HG03520 (cell line): ENCODE data around the gene SLC7A4.
"Not testable (repeated sequence)": the region's sequence is repeated elsewhere in the genome, so short reads cannot be mapped to it uniquely, and the experiment has no call there.

Source experiments
- ATAC-seq: cut with Tn5 transposase; IDR thresholded peaks from one replicate; pipeline ENCODE4 v1.9.1; 2021; ENCODE audit warnings: mild to moderate bottlenecking, moderate library complexity; ENCODE audit not compliant: unreplicated experiment

SLC7A4 gene

DNA sequence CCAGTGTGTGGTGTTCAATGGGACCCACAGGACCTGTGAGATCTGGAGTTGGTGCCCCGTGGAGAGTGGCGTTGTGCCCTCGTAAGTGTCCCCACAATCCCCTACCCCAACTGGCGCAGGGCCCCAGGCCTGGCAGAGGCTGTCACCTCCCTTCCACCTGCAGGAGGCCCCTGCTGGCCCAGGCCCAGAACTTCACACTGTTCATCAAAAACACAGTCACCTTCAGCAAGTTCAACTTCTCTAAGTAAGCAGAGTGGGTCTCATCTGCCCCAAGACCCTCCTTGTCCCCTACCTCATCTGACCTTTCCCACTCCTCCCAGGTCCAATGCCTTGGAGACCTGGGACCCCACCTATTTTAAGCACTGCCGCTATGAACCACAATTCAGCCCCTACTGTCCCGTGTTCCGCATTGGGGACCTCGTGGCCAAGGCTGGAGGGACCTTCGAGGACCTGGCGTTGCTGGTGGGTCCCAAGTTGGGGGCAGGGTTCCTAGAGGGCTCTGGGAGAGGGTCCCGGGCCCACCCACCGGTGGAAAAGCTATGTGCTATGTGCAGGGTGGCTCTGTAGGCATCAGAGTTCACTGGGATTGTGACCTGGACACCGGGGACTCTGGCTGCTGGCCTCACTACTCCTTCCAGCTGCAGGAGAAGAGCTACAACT, 9.3 kb downstream of the SLC7A4 start:
- ATAC-seq, result no peak

GRCh38 chr22:21022507-21022906, 9.9 kb downstream of the SLC7A4 start:
- ATAC-seq, result no peak

DNA sequence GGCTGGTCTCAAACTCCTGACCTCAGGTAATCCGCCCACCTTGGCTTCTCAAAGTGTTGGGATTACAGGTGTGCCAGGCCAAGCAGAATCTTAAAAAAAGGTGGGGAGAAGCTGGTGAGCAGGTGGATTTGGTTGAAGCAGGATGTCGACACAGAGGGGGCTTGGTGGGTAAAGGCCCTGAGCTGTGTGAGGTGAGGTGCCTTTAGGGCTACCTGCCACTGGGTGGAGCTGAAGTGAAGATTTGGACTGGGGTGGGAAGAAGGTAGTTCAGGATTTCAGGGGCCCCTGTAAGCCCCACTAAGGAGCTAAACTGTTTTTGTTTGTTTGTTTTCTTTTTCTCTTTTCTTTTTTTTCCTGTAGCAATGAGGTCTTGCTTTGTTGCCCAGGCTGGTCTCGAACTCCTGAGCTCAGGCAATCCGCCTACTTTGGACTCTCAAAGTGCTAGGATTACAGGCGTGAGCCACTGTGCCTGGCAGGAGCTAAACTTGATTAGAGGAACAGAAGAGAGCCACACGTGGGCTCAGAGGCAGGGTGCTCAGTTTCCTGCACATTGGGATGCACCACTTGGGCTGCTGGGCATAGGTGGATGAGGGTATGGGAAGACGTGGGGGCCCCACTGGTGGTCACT, 11.4 kb downstream of the SLC7A4 start:
- no peak for ATAC-seq

DNA sequence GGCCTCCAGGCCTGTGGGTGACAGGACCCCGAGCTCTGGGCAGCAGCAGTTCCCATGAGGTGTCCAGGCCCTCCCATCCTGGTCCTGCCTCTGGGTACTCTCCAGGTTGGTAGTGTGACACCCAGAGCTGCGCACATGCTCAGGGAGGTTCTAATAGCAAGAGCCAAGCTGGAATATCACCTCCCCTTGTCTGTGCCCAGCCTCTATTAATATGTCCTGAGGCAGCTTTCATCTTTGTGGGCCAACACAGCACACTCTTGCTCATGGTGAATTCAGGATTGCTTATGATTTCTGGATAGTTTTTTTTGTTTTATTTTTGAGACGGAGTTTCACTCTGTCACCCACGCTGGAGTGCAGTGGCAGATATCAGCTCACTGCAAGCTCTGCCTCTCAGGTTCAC, 14.0 kb downstream of the SLC7A4 start:
- no peak for ATAC-seq

DNA sequence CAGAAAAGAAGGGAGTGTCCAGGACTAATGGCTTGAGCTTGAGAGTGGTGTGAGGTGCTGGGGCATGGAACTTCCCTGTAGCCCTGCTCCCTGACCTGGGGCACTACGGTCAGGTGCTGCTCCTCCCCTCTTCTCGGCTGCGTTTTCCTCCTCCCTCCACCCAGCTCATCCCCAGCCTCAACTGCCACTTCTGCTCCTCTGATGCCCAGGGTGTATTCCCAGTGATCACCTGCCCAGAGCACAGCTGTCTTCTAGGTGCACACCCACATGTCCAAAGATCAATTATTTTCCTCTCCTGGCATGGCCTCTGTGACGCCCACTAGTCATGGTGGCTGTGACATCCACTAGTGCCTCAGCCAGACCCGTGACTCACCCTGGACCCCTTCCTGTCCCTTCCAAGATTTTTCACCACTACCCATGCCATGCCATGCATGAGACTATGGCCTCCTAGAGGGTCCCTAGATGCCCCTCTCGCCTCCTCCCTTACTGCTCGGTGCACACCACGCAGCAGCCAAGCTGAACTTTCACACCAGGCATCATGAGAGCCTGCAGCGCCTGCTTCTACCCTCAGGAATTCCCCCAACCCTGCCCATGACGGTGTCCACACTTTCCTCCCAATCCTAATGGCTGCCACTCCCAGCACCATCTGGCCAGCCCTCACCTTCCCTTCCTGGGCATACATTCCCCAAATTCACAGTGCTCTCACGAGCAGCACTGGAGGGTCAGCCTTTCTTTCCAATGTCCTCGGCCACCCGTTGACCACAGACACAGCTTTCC, 15.5 kb downstream of the SLC7A4 start:
- ATAC-seq, result no peak

DNA sequence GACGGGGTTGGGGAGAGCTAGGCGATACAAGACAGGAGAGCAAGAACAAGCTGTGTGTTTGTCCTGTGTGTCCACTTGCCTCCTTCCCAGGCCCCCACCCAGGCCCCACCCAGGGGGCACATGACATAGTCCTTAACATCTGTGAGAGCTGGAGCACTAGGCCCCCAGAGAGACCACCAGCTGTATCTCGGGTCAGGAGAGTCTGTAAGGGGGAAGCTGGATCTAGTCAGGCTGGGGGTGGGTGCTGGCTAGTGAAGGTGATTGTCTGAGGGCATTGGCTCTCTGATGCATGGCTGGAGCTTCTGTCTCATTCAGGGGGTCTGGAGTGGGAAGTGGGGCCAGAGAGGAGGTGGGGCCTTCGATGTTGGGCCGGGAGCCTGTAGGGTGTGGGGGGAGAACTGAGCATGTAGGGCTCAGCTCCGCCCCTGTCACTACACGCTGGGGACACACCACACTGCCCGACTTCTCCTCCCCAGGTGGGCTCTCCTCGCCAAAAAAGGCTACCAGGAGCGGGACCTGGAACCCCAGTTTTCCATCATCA, 16.8 kb downstream of the SLC7A4 start:
- ATAC-seq, result no peak

DNA sequence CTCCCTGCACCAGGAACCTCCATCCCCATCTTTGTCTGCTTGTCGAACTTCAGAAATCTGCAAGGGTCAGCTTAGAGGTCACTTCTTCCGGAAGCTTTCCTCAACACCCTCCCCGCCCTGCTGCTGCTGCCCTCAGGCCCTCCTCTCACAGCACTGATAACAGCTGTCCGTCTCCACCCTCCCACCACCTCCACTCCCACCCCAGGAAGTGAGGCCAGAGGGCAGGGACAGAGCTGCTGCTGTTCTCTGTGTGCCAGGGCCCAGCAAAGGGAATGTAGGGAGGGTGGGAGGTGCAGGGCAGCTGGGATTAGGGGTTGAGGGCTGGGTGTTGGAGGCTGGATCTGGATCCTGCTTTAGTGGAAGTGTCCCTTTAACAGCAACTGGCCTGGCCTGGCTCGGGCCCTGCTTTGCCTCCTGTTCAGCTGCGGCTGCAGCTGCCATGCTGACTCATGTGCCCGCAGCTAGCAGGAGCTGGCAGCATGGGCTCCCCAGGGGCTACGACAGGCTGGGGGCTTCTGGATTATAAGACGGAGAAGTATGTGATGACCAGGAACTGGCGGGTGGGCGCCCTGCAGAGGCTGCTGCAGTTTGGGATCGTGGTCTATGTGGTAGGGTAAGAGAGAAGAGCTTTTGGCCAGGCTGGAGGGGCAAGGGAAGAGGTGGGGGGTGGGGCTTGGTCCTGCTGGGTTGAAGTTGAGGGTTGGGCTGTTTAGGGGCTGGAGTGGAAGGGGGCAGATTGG, 17.5 kb downstream of the SLC7A4 start, which contains the start of gene P2RX6:
Gene P2RX6, plus strand, starts transcription at position 440 of the 740 bp plus-strand sequence. Its CDS starts 10 bp downstream, at position 450.
- ATAC-seq, result no peak

DNA sequence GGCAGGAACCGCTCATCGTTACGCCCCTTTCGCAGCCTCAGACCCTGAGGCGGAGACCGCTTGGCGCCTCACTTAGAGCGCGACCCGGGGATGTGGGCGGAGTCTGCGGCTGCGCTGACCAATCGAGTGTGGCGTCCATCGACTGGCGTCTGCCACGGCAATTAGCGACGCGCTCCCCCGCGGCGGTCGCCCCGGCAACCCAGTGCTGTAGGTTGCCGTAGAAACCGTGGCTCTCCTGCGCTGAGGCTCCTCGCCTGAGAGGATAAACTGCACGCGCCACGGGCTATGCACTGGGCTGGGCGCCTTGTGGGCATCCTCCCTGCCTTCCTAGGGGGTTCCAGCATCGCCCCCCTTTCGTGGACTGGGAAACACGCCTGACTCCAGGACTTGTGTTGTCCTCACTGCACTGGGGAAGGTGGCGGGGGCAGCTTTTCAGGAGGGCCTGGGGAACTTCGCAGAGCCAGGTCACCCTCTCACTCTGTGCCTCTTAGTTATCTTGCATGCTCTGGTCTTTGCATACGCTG, 18.1 kb downstream of the SLC7A4 start:
- ATAC-seq, result peak; percentile 80

DNA sequence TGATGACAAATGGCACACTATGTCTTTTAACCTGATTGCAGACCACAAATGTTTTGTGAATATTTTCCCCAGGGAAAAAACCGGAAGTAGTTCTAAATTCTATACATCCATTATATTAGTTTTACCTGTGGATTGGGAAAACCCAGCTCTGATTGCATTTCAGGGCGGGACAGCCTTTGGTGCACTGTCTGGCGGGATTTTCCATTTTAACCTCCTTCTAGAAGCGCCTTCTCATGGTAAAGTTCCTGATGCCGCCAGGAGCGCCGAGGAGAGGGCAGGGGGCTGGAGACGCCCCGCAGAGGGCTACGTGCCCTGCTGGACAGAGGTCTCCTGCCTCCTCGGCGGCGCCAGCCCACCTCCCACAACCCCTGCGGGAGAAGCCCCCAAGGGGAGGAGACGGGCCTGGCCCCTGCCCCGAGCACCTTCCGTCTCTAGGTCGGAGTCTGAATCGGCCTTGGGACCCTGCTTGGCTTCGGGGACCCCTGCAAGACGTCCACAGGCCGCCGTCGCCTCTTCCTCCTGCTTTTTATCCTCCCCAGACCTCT, 18.6 kb downstream of the SLC7A4 start:
- no peak for ATAC-seq

DNA sequence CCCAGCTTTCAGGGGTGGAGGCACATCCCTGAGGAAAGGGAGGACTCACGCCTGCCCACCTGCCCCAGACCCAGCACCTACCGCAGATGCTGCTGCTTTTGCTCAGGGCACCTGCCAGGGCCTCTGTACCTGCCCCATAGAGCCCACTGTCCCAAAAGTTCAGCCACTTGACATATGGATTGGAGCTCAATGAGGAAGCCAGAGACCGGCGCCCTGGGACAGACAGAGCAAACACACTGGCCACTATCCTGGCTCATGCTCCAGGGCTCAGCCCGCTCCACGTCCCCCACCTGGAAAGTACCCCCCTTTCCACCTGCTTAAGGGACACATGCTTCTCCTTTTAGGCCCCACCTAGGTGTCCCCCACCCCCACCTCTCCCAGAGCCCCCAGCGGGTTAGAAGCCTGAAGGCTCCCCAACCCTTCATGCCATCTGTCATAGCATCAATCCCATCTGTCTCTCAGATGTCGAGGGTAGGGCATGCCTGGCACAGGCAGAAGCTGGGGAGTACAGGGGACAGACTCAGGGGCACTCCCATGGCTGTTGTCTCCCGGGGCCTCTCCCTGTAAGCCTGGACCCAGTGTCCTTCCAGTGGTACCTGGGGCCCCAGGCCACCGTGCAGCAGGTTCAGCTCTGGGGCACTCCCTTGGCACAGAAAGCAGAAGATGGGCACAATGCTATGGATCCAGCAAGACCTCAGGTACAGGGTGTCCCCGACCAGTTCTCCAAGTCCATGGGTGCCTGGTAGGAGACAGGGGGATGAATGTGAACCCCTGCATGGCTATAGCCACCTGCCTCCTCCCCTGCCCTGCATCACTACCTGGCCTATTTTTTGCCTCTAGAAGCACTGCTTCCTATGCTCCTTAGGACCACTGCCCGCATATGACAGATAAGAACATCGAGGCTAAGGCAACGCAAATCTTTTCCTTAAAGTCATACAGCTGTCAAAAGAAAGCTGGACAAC, 19.6 kb downstream of the SLC7A4 start:
- no peak for ATAC-seq

DNA sequence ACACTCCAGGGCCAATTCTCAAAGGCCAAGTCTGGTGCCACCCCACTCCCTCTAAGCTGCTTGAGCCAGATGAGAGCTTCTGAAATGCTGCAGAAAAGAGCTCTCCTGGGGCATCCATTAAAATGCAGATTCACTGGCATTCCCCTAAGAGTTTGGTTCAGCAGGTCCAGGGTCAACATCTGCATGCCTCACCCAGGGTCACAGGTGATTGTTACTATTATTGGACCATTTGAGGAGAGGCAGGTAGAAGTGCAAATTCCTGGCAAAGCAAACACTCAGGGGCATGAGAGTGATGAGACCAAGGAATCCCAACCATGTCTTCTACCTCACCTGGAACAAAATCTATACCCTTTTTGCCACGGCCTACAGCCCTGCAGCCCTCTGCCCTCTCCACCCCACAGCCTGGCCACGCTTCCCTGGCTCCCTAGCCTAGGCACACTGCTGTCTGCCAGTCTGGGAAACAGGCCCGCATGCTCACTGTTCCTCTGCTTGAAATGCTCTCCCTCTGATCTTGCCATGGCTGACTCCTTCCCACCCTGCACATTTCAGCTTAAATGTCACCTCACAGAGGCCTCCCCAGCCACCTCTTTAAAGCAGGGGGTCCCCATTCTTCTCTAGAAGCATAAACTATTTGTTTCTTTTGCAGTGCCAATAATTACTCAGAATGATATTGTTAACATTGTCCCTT, 21.8 kb downstream of the SLC7A4 start:
- ATAC-seq, result no peak

GRCh38 chr22:21009638-21010425, 22.5 kb downstream of the SLC7A4 start:
- ATAC-seq, result no peak

DNA sequence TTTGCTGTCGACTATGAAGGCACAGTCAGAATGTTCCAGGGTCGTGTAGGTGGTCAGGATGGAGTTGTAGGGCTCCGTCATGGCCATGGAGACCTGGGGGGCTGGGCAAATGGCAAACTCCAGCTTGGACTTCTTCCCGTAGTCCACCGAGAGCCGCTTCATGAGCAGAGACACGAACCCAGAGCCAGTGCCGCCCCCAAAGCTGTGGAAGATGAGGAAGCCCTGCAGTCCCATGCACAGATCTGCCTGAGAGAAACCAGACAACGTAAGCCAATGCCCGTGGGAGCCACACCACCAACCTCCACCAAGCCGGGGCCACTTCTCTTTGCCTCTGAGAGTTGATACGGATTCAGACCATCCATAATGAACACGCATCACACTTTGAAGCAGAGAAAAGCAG, 23.2 kb downstream of the SLC7A4 start:
- ATAC-seq, result not testable (repeated sequence)

GRCh38 chr22:21003782-21004181, 28.6 kb downstream of the SLC7A4 start:
- no peak for ATAC-seq

- ATAC-seq, result peak; percentile 80
These were observed 30.6 kb downstream of the SLC7A4 start, which contains the start of gene THAP7 for GRCh38 chr22:21001601-21002325. Gene THAP7 (minus strand): TSS chr22:21002118. CDS start chr22:21001911, 207 bp downstream.

- ATAC-seq, result peak; percentile 7
These were observed 31.3 kb downstream of the SLC7A4 start for GRCh38 chr22:21000987-21001600.
